Measurements from ENCODE around the gene GINS1.

Gene GINS1

GRCh38 chr20:25407311-25408169, at the start of gene GINS1:
TSS of gene GINS1 (plus strand) at chr20:25407673. CDS start at chr20:25407821, 148 bp downstream.
- no peak for TF ChIP-seq CTCF (IDR thresholded peaks at IDR 0.05; ENCODE audit: low read depth, low read length)

GRCh38 chr20:25360631-25361286, 46.7 kb upstream of the GINS1 start:
- H3K4me3 ChIP-seq (replicated peaks in 1 of 2; ENCODE audit: low read depth in 2 of 2, low read length in 2 of 2) = no peak overlapping the region
- no peak for TF ChIP-seq CTCF (IDR thresholded peaks at IDR 0.05; ENCODE audit: low read depth, low read length)
- DNase-seq (ENCODE audit: low read depth in 2 of 2) = peak; percentile 53 to 60

More at GRCh38 chr20:25407311-25408169, at the start of gene GINS1:
- peak within 1 kb of the TSS; percentile 69 to 73 for H3K4me3 ChIP-seq (replicated peaks in 1 of 2; ENCODE audit: low read depth in 2 of 2, low read length in 2 of 2)
- peak; percentile 89 to 90 for DNase-seq (ENCODE audit: low read depth in 2 of 2)

- DNase-seq (ENCODE audit: low read depth in 2 of 2) = peak; percentile 14 to 55
- no peak overlapping the region for H3K4me3 ChIP-seq (replicated peaks in 1 of 2; ENCODE audit: low read depth in 2 of 2, low read length in 2 of 2)
- no peak for TF ChIP-seq CTCF (IDR thresholded peaks at IDR 0.05; ENCODE audit: low read depth, low read length)
These were observed 46.2 kb upstream of the GINS1 start for GRCh38 chr20:25361287-25361683.

GRCh38 chr20:25364180-25364788, 43.2 kb upstream of the GINS1 start:
- H3K4me3 ChIP-seq (replicated peaks in 1 of 2; ENCODE audit: low read depth in 2 of 2, low read length in 2 of 2) = no peak overlapping the region
- TF ChIP-seq CTCF (IDR thresholded peaks at IDR 0.05; ENCODE audit: low read depth, low read length) = no peak
- DNase-seq (ENCODE audit: low read depth in 2 of 2) = peak; percentile 15 to 41

GRCh38 chr20:25364879-25365699, 42.4 kb upstream of the GINS1 start:
- H3K4me3 ChIP-seq (replicated peaks in 1 of 2; ENCODE audit: low read depth in 2 of 2, low read length in 2 of 2) = no peak overlapping the region
- no peak for TF ChIP-seq CTCF (IDR thresholded peaks at IDR 0.05; ENCODE audit: low read depth, low read length)
- no peak for DNase-seq (ENCODE audit: low read depth in 2 of 2)

- no peak overlapping the region for H3K4me3 ChIP-seq (replicated peaks in 1 of 2; ENCODE audit: low read depth in 2 of 2, low read length in 2 of 2)
- DNase-seq (ENCODE audit: low read depth in 2 of 2) = no peak
- no peak for TF ChIP-seq CTCF (IDR thresholded peaks at IDR 0.05; ENCODE audit: low read depth, low read length)
These were observed 38.9 kb upstream of the GINS1 start for GRCh38 chr20:25368526-25368925.
